Natural killer cell (primary cell): Measurements from ENCODE around the gene ATRNL1. TPM values are rescaled to one million over a fixed set of nuclear protein-coding genes. Genes with fewer than 3 reads are reported as not detected.
"Not testable (repeated sequence)": the region's sequence is repeated elsewhere in the genome, so short reads cannot be mapped to it uniquely, and the experiment has no call there.

ENCODE experiments used
- ATAC-seq, 3 donors: fragments of 150-1000 bp in 2 of 3; fragments of 200-7000 bp in 1 of 3; cut with Tn5 transposase; 1 replicate in 1 of 3; 2 replicates in 2 of 3; pipeline ENCODE4 v1.10.0; 2021; ENCODE audit warnings: mild to moderate bottlenecking in 2 of 3, moderate library complexity in 2 of 3
- DNase-seq, 2 donors: peaks; one replicate each; pipeline versions ENCODE4 v3.0.0 to v3.0.0-alpha.2; 2013 to 2021; ENCODE audit warnings: mixed read lengths in 1 of 2
- H3K27ac ChIP-seq: one replicate; pipeline ENCODE4 v1.5.1; 2013; ENCODE audit warnings: mild to moderate bottlenecking, low read length
- H3K27me3 ChIP-seq: one replicate; pipeline ENCODE4 v1.6.1; 2013; ENCODE audit warnings: low read length; ENCODE audit not compliant: control insufficient read depth, insufficient read depth
- H3K36me3 ChIP-seq: one replicate; pipeline ENCODE4 v1.6.1; 2013; ENCODE audit warnings: low read length; ENCODE audit not compliant: control insufficient read depth, insufficient read depth
- H3K4me1 ChIP-seq: one replicate; pipeline ENCODE4 v1.6.1; 2013; ENCODE audit warnings: low read length; ENCODE audit not compliant: control insufficient read depth, insufficient read depth
- H3K4me3 ChIP-seq: one replicate; pipeline ENCODE4 v1.5.1; 2013; ENCODE audit warnings: low read length
- H3K9me3 ChIP-seq: one replicate; pipeline ENCODE4 v1.6.1; 2013; ENCODE audit warnings: low read length; ENCODE audit not compliant: control insufficient read depth, insufficient read depth
- H3K27ac Mint-ChIP-seq, 2 donors: one replicate each; pipeline ENCODE4 v1.8.0; 2022; ENCODE audit warnings: mild to moderate bottlenecking in 2 of 2, mixed read lengths in 2 of 2, moderate library complexity in 1 of 2
- H3K27me3 Mint-ChIP-seq, 2 donors: one replicate each; pipeline ENCODE4 v1.8.0; 2022; ENCODE audit warnings: low read depth in 2 of 2, mixed read lengths in 2 of 2
- H3K36me3 Mint-ChIP-seq: one replicate; pipeline ENCODE4 v1.8.0; 2022; ENCODE audit warnings: mixed read lengths
- H3K4me1 Mint-ChIP-seq, 2 donors: one replicate each; pipeline ENCODE4 v1.8.0; 2022; ENCODE audit warnings: mixed read lengths in 2 of 2
- H3K4me3 Mint-ChIP-seq: one replicate; pipeline ENCODE4 v1.8.0; 2022; ENCODE audit warnings: mild to moderate bottlenecking, moderate library complexity, mixed read lengths
- H3K9me3 Mint-ChIP-seq, 2 donors: one replicate each; pipeline ENCODE4 v1.8.0; 2022; ENCODE audit warnings: mixed read lengths in 2 of 2
- WGBS: methylation state at CpG from one replicate; pipeline ENCODE4 v1.1.7; 2013; ENCODE audit warnings: missing lambda C conversion rate; ENCODE audit not compliant: insufficient coverage; 5-methylcytosine and 5-hydroxymethylcytosine counted together
- intact Hi-C: fragments of 100-400 bp; cut with micrococcal nuclease; formaldehyde crosslinking; loops from one replicate; pipeline ENCODE4 v1.14.2; 2022
- total RNA-seq, 4 donors: library from RNA; stranded (reverse); fragments of 120-200 nt in 1 of 4; gene quantifications; one replicate each; pipeline versions ENCODE4 v1.2.3 to v1.2.4, GENCODE V29; 2013 to 2022
- TF ChIP-seq, protein P1 (sequence below): fragments of 200-600 bp; IDR thresholded peaks from one replicate; pipeline ENCODE4 v1.8.0; 2022; ENCODE audit warnings: antibody characterized with exemption

Gene ATRNL1
- total RNA-seq, 3 donors from 2014 or later (not counting 1 experiment from before 2014, with no cell fraction given): not detected

DNA sequence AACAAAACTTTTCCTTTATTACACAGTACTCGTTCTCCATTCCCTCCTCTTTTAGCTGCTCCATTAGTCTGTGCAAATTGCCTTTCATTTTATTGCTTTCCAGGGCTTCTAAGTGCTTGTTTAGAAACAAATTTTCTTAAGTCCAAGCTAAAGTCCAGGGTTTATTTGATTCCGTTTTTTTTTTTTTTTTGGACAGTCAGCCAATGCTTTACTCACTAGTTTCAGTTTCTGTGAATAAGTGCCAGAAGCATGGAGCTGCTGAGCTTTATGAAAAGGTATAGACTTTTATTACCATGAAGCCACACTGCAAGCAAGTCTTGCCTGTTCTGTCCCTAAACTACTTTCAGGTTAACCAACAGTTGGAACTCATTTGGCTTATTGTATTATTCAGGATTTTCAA is 724.8 kb downstream of the ATRNL1 start:
- intact Hi-C loops: no loop called here
- Histone ChIP-seq H3K4me3 (no peak overlapping the region), H3K4me1 (no peaks in the 10 kb centered on the region), H3K9me3 (no peaks in the 10 kb centered on the region), H3K27ac (no peak overlapping the region), H3K36me3 (no peaks in the 10 kb centered on the region), H3K27me3 (no peaks in the 10 kb centered on the region)
- no peak overlapping the region for H3K4me3 Mint-ChIP-seq
- H3K27ac Mint-ChIP-seq: no peak overlapping the region
- TF ChIP-seq, protein P1, sequence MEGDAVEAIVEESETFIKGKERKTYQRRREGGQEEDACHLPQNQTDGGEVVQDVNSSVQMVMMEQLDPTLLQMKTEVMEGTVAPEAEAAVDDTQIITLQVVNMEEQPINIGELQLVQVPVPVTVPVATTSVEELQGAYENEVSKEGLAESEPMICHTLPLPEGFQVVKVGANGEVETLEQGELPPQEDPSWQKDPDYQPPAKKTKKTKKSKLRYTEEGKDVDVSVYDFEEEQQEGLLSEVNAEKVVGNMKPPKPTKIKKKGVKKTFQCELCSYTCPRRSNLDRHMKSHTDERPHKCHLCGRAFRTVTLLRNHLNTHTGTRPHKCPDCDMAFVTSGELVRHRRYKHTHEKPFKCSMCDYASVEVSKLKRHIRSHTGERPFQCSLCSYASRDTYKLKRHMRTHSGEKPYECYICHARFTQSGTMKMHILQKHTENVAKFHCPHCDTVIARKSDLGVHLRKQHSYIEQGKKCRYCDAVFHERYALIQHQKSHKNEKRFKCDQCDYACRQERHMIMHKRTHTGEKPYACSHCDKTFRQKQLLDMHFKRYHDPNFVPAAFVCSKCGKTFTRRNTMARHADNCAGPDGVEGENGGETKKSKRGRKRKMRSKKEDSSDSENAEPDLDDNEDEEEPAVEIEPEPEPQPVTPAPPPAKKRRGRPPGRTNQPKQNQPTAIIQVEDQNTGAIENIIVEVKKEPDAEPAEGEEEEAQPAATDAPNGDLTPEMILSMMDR: no peak
- 55% methylated on average over 2 of the region's 2 CpGs for WGBS
- H3K27me3 Mint-ChIP-seq: no peaks in the 10 kb centered on the region
- no peak for DNase-seq
- H3K36me3 Mint-ChIP-seq: peaks cover 8% of the 10 kb centered on the region
- peaks cover 14 to 25% of the 10 kb centered on the region in 2 donors for H3K9me3 Mint-ChIP-seq
- no peaks in the 10 kb centered on the region for H3K4me1 Mint-ChIP-seq
- ATAC-seq: no peak

DNA sequence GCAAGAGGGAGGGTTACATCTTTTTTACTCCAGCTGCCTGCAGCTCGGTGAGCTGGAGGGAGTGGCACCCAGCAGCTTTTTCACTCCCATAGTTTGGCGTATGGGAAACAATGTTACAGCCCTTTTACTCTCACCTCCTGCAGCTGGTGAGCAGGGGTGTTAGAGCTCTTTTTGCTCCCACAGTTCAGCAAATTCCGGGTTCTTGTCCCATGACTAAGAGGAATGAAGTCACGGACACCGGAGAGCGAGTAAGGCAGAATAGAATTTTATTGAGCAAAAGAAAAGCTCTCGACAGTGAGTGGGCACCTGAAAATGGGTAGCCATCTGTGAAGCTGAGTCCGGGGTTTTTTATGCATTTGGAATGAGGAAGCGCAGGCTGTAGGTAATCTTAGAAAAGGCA is 733.2 kb downstream of the ATRNL1 start:
- TF ChIP-seq, protein P1: no peak
- H3K4me3 Mint-ChIP-seq: no peak overlapping the region
- ATAC-seq (no peak), DNase-seq (no peak)
- Histone ChIP-seq H3K4me1 (no peaks in the 10 kb centered on the region), H3K4me3 (no peak overlapping the region), H3K9me3 (no peaks in the 10 kb centered on the region), H3K27ac (no peak overlapping the region), H3K27me3 (no peaks in the 10 kb centered on the region), H3K36me3 (no peaks in the 10 kb centered on the region)
- H3K36me3 Mint-ChIP-seq: peaks cover 8% of the 10 kb centered on the region
- no peaks in the 10 kb centered on the region for H3K27me3 Mint-ChIP-seq
- 87% methylated on average over 8 of the region's 9 CpGs for WGBS
- H3K4me1 Mint-ChIP-seq: no peaks in the 10 kb centered on the region
- intact Hi-C loops: no loop called here
- peaks cover 9 to 23% of the 10 kb centered on the region in 2 donors for H3K9me3 Mint-ChIP-seq
- H3K27ac Mint-ChIP-seq: no peak overlapping the region

DNA sequence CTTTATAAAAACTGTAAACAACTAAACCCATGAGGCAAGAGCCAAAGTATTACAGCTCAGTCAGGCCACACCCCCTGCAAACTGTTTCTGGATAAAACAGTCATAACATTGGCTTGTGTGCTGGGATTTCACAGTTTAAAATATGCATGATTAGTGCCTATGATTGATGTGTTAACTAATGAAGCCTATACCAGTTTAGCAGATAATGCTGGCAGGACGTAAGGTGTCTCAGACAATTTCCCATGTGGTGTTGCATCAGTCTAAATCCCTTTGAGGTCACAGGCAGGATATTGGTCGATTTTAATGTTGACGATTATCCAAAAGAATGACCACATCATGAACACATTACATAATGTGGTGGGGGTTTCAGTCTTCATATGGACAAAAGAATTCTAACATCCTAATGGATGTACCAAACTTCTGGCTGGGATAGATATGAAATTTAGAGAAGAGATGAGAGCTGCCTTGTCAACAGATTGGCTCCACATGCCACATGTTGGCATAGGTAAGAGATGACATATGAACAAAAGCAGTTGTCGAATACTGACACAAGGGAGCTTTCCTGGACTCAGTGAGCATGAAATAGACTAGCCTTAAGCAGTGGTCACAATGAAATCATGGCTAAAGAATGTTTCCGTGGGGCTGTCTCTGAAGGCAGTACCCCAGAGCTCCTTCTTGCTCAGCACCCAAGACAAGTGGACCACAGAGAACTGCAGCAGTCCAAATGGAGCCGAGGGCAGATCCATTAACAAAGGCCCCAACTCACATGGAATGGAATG is 734.3 kb downstream of the ATRNL1 start:
- DNase-seq (no peak), ATAC-seq (no peak)
- Histone ChIP-seq H3K27me3 (no peaks in the 10 kb centered on the region), H3K9me3 (no peaks in the 10 kb centered on the region), H3K4me1 (no peaks in the 10 kb centered on the region), H3K27ac (no peak overlapping the region), H3K4me3 (no peak overlapping the region), H3K36me3 (no peaks in the 10 kb centered on the region)
- H3K9me3 Mint-ChIP-seq: peaks cover 2 to 12% of the 10 kb centered on the region in 2 donors
- H3K4me3 Mint-ChIP-seq: no peak overlapping the region
- H3K4me1 Mint-ChIP-seq: no peaks in the 10 kb centered on the region
- TF ChIP-seq, protein P1: no peak
- no peaks in the 10 kb centered on the region for H3K27me3 Mint-ChIP-seq
- intact Hi-C loops: no loop called here
- H3K27ac Mint-ChIP-seq: no peak overlapping the region
- no peaks in the 10 kb centered on the region for H3K36me3 Mint-ChIP-seq
- WGBS: 88% methylated on average over 4 of the region's 6 CpGs

DNA sequence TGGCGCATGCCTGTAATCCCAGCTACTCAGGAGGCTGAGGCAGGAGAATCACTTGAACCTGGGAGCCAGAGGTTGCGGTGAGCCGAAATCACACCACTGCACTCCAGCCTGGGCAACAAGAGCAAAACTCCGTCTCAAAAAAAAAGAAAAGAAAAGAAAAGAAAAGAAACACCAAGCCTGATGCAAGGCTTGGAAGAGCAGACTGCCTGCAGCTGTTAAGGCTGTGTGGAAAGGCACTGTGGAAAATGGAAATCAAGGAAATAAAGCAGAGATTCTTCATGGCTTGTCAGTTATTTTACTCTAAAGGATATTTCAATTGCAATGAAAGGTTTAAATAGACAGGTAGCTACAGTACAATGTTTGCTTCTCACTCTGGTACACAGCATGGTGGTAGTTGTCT is 735.0 kb downstream of the ATRNL1 start:
- H3K9me3 ChIP-seq, H3K27ac ChIP-seq, DNase-seq, H3K27me3 Mint-ChIP-seq, ATAC-seq, H3K4me1 ChIP-seq, H3K4me1 Mint-ChIP-seq, H3K4me3 Mint-ChIP-seq, H3K4me3 ChIP-seq, H3K27me3 ChIP-seq, H3K36me3 Mint-ChIP-seq, intact Hi-C loops, H3K36me3 ChIP-seq, H3K27ac Mint-ChIP-seq: not testable (repeated sequence)
- 93% methylated on average over 3 of the region's 4 CpGs for WGBS
- peaks cover 3 to 16% of the 10 kb centered on the region in 2 donors for H3K9me3 Mint-ChIP-seq
